Stimulated activated effector memory CD8-positive, alpha-beta T cell treated with anti-CD3 and anti-CD28 coated beads, Interleukin-12 subunit alpha, Interleukin-12 subunit beta, amount 100 ng/mL, for 72 hours (primary cell): Measurements from ENCODE around the gene GSPT1.
"Not testable (repeated sequence)": the region's sequence is repeated elsewhere in the genome, so short reads cannot be mapped to it uniquely, and the experiment has no call there.

Experiments
- ATAC-seq: fragments of 150-1000 bp; cut with Tn5 transposase; 2 replicates; pipeline ENCODE4 v1.10.0; 2021
- DNase-seq, 2 donors: peaks; one replicate each; pipeline ENCODE4 v3.0.0; 2021 to 2022; ENCODE audit warnings: low spot score in 2 of 2
- H3K27ac Mint-ChIP-seq: one replicate; pipeline ENCODE4 v1.8.0; 2022; ENCODE audit warnings: mild to moderate bottlenecking, mixed read lengths
- H3K36me3 Mint-ChIP-seq: one replicate; pipeline ENCODE4 v1.8.0; 2022; ENCODE audit warnings: mild to moderate bottlenecking, mixed read lengths
- H3K4me1 Mint-ChIP-seq: one replicate; pipeline ENCODE4 v1.8.0; 2022; ENCODE audit warnings: mixed read lengths
- H3K4me3 Mint-ChIP-seq: one replicate; pipeline ENCODE4 v1.8.0; 2022; ENCODE audit warnings: mild to moderate bottlenecking, mixed read lengths
- H3K9me3 Mint-ChIP-seq: one replicate; pipeline ENCODE4 v1.8.0; 2022; ENCODE audit warnings: mixed read lengths

The GSPT1 gene

DNA sequence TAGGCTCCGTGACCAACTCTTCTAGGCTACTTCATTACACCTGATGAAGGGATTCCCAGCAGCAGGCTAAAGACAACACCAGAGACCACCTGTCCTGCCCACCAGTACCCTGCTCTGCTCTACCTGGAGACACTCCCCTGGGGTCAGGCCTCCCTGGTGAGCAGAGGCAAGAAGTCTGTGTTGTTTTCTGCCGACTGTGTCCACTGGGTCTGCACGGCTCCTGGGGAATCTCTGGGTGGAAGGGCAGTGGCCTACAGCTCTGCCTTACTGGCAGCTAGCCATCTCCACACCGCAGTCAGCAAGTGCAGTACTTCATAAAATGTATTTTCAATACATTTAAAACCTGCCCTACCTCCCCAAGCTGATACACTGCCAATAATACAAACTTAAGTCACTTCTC, 71.3 kb downstream of the GSPT1 start:
- H3K27ac Mint-ChIP-seq: peak overlapping the region; percentile 14
- H3K4me3 Mint-ChIP-seq: no peak overlapping the region
- ATAC-seq (no peak), DNase-seq (no peak)
- no peaks in the 10 kb centered on the region for H3K9me3 Mint-ChIP-seq
- H3K4me1 Mint-ChIP-seq: peaks cover 15% of the 10 kb centered on the region
- H3K36me3 Mint-ChIP-seq: peaks cover 100% of the 10 kb centered on the region

- Mint-ChIP-seq H3K4me1 (peaks cover 11% of the 10 kb centered on the region), H3K27ac (peak overlapping the region; percentile 14), H3K4me3 (no peak overlapping the region), H3K36me3 (peaks cover 100% of the 10 kb centered on the region), H3K9me3 (no peaks in the 10 kb centered on the region)
- ATAC-seq: no peak
- no peak for DNase-seq
These were observed 71.9 kb downstream of the GSPT1 start for GRCh38 chr16:11843861-11844260.

DNA sequence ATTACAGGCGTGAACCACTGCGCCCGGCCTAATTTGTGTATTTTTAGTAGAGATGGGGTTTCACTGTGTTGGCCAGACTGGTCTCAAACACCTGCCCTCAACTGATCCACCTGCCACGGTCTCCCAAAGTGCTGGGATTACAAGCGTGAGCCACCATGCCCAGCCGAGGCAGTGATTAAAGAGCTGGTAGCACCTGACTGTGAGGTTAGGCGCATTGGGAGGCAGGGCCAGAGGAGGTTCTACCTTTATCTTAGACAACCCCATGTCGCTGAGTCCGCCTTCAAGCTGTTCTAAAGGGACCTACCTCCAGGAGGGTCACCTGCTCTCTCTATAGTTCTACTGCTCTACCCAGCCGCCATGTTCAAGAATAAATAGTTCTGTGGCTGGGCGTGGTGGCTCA, 72.5 kb downstream of the GSPT1 start:
- ATAC-seq (no peak), DNase-seq (no peak)
- Mint-ChIP-seq H3K27ac (no peak overlapping the region), H3K36me3 (peaks cover 100% of the 10 kb centered on the region), H3K9me3 (no peaks in the 10 kb centered on the region), H3K4me1 (peaks cover 5% of the 10 kb centered on the region), H3K4me3 (no peak overlapping the region)

DNA sequence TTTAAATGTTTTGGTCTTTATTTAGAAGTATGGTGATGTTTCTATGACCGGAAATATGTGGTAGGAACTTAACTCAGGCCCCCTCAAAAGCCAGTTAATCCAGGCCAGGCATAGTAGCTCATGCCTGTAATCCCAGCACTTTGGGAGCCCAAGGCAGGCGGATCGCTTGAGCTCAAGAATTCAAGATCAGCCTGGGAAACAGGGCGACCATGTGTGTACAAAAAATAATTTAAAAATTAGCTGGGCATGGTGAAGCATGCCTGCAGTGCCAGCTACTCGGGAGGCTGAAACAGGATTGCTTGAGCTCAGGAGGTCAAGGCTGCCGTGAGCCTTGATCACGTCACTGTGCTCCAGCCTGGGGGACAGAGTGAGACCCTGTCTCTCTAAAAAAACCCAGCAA, 74.7 kb downstream of the GSPT1 start:
- no peak overlapping the region for H3K27ac Mint-ChIP-seq

GRCh38 chr16:11836650-11837244, 79.0 kb downstream of the GSPT1 start:
- peaks cover 55% of the 10 kb centered on the region for H3K36me3 Mint-ChIP-seq
- no peaks in the 10 kb centered on the region for H3K4me1 Mint-ChIP-seq
- no peak for ATAC-seq
- no peaks in the 10 kb centered on the region for H3K9me3 Mint-ChIP-seq
- no peak overlapping the region for H3K4me3 Mint-ChIP-seq
- H3K27ac Mint-ChIP-seq: no peak overlapping the region
- no peak for DNase-seq

More for the DNA sequence above, 74.7 kb downstream of the GSPT1 start:
- H3K9me3 Mint-ChIP-seq: no peaks in the 10 kb centered on the region
- no peak overlapping the region for H3K4me3 Mint-ChIP-seq
- H3K4me1 Mint-ChIP-seq: no peaks in the 10 kb centered on the region
- DNase-seq (no peak), ATAC-seq (no peak)
- peaks cover 98% of the 10 kb centered on the region for H3K36me3 Mint-ChIP-seq

DNA sequence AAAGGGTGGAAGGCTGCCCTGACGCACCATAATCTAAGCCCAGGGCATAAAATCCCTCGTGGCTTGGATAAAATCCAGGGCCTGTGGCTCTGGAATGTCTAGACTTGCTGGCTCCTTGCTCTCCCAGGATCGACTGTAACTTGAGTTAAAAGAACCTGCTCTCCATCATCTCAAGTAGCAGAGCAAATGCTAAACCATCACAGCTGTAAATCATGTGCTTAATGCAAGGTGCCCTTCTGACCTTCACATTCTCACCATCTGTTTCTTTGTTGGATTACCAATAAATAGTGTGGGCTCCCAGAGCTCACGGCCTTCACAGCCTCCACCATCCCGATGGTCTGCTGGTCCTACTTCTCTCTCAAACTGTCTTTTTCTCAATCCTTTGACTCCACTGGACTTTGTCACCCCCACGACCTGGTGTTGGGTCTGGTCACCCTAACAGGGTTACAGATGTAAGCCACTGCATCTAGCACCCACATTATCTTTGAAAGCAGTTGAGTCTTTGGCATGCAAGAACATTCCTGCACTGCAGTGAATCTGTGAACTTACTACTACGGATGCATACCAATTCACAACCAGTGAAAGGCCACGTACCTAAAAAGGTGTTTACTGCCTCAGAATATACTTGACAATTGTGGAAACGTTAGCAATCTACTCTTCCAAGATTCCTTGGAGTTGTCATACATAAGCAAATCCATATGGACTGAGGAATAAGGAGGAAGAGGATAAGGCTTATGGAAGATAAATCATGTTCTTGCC, 79.7 kb downstream of the GSPT1 start:
- H3K4me3 Mint-ChIP-seq: no peak overlapping the region
- no peak overlapping the region for H3K27ac Mint-ChIP-seq
- no peak for ATAC-seq
- no peak for DNase-seq
- peaks cover 49% of the 10 kb centered on the region for H3K36me3 Mint-ChIP-seq
- no peaks in the 10 kb centered on the region for H3K9me3 Mint-ChIP-seq
- H3K4me1 Mint-ChIP-seq: no peaks in the 10 kb centered on the region

DNA sequence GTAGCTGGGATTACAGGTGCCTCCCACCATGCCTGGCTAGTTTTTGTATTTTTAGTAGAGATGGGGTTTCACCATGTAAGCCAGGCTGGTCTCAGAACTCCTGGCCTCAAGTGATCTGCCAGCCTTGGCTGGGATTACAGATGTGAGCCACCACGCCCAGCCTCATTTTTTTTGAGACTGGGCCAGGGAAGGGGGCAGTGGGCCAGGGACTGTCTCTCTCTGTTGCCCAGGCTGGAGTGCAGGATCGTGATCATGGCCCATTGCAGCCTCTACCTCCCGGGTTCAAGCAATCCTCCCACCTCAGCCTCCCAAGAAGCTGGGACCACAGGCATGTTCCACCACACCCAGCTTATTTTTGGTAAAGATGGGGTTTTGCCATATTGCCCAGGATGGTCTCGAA, 80.4 kb downstream of the GSPT1 start:
- Mint-ChIP-seq H3K4me1 (no peaks in the 10 kb centered on the region), H3K27ac (no peak overlapping the region), H3K36me3 (peaks cover 41% of the 10 kb centered on the region), H3K9me3 (no peaks in the 10 kb centered on the region), H3K4me3 (no peak overlapping the region)
- ATAC-seq (no peak), DNase-seq (no peak)

DNA sequence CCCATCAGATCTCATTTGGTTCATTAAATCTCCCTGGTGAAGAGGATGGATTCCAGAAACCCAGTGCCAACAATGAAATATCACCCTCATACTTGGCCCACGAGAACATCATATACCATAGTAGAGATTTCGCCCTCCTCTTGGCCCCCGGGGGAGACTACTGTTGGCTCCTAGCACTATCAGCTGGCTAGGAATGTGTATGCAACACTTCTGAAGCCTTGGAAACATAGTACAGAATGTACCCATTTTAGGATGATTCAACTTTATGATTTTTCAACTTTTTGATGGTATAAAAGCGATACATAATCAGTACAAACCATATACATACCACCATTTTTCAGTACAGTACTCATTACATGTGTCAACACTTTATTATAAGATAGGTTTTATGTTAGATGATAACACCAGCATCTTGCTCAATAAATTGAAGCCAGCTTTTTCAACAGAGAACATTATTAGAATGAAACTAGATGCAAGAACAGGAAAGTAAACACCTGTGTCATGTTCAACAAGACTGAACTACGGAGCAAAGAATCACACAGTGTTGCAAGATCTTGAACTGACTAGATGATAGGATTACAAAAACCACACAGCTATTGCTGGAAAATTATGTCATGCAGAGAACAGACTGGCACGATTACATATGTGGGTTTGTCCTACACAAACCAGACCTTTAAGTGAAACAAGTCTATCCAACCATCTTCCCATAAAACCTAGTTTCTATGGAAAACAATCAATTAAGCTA, 81.6 kb downstream of the GSPT1 start:
- no peaks in the 10 kb centered on the region for H3K9me3 Mint-ChIP-seq
- DNase-seq (no peak), ATAC-seq (no peak)
- H3K4me3 Mint-ChIP-seq: no peak overlapping the region
- H3K36me3 Mint-ChIP-seq: peaks cover 29% of the 10 kb centered on the region
- no peaks in the 10 kb centered on the region for H3K4me1 Mint-ChIP-seq
- peak overlapping the region; percentile 16 for H3K27ac Mint-ChIP-seq

DNA sequence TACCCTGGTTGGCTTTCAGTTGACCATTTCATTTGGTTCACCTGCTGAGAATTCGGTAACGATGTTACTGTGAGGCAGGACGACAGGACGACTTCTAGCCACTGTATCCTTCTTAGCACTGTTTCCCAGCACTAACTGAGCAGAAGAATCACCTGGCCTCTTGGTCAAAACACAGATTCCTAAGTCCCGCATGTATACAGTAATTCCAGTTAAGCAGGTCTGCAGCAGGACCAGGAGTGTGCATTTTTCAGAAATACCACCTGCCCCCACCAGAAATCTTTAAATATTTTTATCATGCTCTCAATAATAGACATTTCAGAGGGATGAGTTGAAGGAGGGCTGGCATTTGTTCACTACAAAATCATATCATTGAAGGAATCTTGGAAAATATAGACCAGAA, 87.1 kb downstream of the GSPT1 start:
- Mint-ChIP-seq H3K4me3 (no peak overlapping the region), H3K9me3 (no peaks in the 10 kb centered on the region), H3K4me1 (no peaks in the 10 kb centered on the region), H3K27ac (no peak overlapping the region), H3K36me3 (no peaks in the 10 kb centered on the region)
- DNase-seq (no peak), ATAC-seq (no peak)

DNA sequence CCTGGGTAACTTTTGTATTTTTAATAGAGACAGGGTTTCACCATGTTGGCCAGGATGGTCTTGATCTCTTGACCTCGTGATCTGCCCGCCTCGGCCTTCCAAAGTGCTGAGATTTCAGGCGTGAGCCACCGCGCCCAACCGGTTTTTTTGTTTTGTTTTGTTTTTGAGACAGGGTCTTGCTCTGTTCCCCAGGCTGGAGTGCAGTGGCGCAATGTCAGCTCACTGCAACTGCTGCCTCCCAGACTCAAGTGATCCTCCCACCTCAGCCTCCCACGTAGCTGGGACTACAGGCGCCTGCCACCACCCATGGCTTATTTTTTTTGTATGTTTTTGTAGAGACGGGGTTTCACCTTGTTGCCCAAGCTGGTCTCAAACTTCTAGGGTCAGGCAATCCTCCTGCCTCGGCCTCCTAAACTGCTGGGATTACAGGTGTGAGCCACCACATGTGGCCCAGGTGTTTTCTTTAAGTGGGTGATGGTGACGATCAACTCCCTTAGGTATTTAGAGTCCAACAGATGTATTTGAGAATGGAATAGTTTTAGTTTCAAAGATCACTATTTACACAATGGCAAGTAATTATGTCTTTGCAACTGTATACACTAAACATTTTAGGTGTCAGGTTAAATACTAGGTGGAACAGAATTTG, 90.1 kb downstream of the GSPT1 start:
- not testable (repeated sequence) for H3K27ac Mint-ChIP-seq, H3K36me3 Mint-ChIP-seq, H3K4me1 Mint-ChIP-seq, DNase-seq, H3K9me3 Mint-ChIP-seq, ATAC-seq, H3K4me3 Mint-ChIP-seq

DNA sequence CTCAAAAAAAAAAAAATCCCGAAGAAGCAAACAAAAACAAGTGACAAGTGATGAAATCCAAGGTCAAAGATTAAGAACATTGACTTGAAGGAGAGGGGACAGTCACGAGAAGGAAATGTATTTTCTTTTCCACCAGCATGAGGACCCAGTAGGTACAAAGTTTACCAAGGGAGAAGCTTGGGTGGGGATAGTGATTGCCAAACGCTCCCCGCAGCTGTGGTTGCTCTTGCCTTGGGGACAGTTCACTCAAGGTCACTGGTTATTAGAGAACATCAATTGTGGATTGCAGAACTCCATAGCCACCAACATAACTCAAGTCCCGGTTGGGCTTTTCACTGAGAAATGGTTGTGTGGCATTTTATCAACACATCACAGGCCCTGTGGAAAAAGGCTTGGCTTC, 91.4 kb downstream of the GSPT1 start:
- no peak for DNase-seq
- no peak for ATAC-seq
- Mint-ChIP-seq H3K36me3 (no peaks in the 10 kb centered on the region), H3K27ac (no peak overlapping the region), H3K4me3 (no peak overlapping the region), H3K9me3 (no peaks in the 10 kb centered on the region), H3K4me1 (no peaks in the 10 kb centered on the region)

DNA sequence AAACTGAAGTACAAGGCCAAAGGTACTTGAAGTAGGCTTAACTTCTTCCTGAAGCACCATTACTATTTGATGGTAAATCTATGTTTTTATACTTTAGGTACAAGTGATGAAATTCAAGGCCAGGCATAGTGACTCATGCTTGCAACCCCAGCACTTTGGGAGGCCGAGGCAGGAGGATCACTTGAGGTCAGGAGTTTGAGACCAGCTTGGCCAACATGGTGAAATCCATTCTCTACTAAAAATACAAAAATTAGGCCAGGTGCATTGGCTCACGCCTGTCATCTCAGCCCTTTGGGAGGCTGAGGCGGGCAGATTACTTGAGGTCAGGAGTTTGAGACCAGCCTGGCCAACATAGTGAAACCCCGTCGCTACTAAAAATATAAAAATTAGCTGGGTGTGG, 92.1 kb downstream of the GSPT1 start:
- H3K36me3 Mint-ChIP-seq, DNase-seq, H3K27ac Mint-ChIP-seq, H3K9me3 Mint-ChIP-seq, ATAC-seq, H3K4me1 Mint-ChIP-seq, H3K4me3 Mint-ChIP-seq: not testable (repeated sequence)

GRCh38 chr16:11819798-11820197, 96.0 kb downstream of the GSPT1 start:
- H3K4me3 Mint-ChIP-seq: no peak overlapping the region
- no peak for ATAC-seq
- DNase-seq: no peak
- H3K4me1 Mint-ChIP-seq: no peaks in the 10 kb centered on the region
- H3K27ac Mint-ChIP-seq: no peak overlapping the region
- H3K36me3 Mint-ChIP-seq: no peaks in the 10 kb centered on the region
- no peaks in the 10 kb centered on the region for H3K9me3 Mint-ChIP-seq

- not testable (repeated sequence) for H3K27ac Mint-ChIP-seq, H3K9me3 Mint-ChIP-seq, H3K36me3 Mint-ChIP-seq, DNase-seq, H3K4me1 Mint-ChIP-seq, ATAC-seq, H3K4me3 Mint-ChIP-seq
These were observed 96.8 kb downstream of the GSPT1 start for GRCh38 chr16:11818970-11819369.
